ENCODE measurements around the gene NAMPT. TPM values are rescaled to one million over a fixed set of nuclear protein-coding genes. Genes with fewer than 3 reads are reported as not detected.

The NAMPT gene
- total RNA-seq, 4 donors from 2014 or later: 60.5 to 299 (median 121) TPM

- intact Hi-C loops (cut with DNase I): no loop called here
- Histone ChIP-seq H3K4me1 (no peaks in the 10 kb centered on the region), H3K36me3 (no peaks in the 10 kb centered on the region), H3K4me3 (replicated peaks in 1 of 3) (no peak overlapping the region), H3K9me3 (no peaks in the 10 kb centered on the region), H3K27me3 (no peaks in the 10 kb centered on the region), H3K27ac (no peak overlapping the region)
- no peak for TF ChIP-seq POLR2A (IDR thresholded peaks at IDR 0.05)
- no peak for TF ChIP-seq CTCF (IDR thresholded peaks at IDR 0.05)
- WGBS, 2 donors: 87 to 90% methylated on average over 5 of the region's 5 CpGs
- no peak for DNase-seq
Measured at GRCh38 chr7:106317971-106318370, 33.2 kb upstream of the NAMPT start.

- H3K27ac ChIP-seq: no peak overlapping the region
- H3K4me3 ChIP-seq (replicated peaks in 1 of 3): no peak overlapping the region
- TF ChIP-seq POLR2A (IDR thresholded peaks at IDR 0.05) (no peak), CTCF (IDR thresholded peaks at IDR 0.05) (no peak)
- intact Hi-C loops (cut with DNase I): no loop called here
- H3K36me3 ChIP-seq: no peaks in the 10 kb centered on the region
- DNase-seq: no peak
- H3K9me3 ChIP-seq: no peaks in the 10 kb centered on the region
- H3K27me3 ChIP-seq: no peaks in the 10 kb centered on the region
- no peaks in the 10 kb centered on the region for H3K4me1 ChIP-seq
Measured at GRCh38 chr7:106316947-106317346, 32.2 kb upstream of the NAMPT start.

GRCh38 chr7:106314875-106315274, 30.1 kb upstream of the NAMPT start:
- 94 to 98% methylated on average over 2 of the region's 2 CpGs for WGBS, 2 donors
- H3K36me3 ChIP-seq: no peaks in the 10 kb centered on the region
- no peak overlapping the region for H3K4me3 ChIP-seq (replicated peaks in 1 of 3)
- TF ChIP-seq POLR2A (IDR thresholded peaks at IDR 0.05) (no peak), CTCF (IDR thresholded peaks at IDR 0.05) (no peak)
- intact Hi-C loops (cut with DNase I): no loop called here
- H3K4me1 ChIP-seq: no peaks in the 10 kb centered on the region
- H3K27ac ChIP-seq: no peak overlapping the region
- H3K9me3 ChIP-seq: no peaks in the 10 kb centered on the region
- H3K27me3 ChIP-seq: no peaks in the 10 kb centered on the region
- no peak for DNase-seq

GRCh38 chr7:106313966-106314365, 29.2 kb upstream of the NAMPT start:
- Histone ChIP-seq H3K36me3 (no peaks in the 10 kb centered on the region), H3K9me3 (no peaks in the 10 kb centered on the region), H3K27me3 (no peaks in the 10 kb centered on the region), H3K4me1 (no peaks in the 10 kb centered on the region), H3K4me3 (replicated peaks in 1 of 3) (no peak overlapping the region), H3K27ac (no peak overlapping the region)
- DNase-seq: no peak
- TF ChIP-seq POLR2A (IDR thresholded peaks at IDR 0.05) (no peak), CTCF (IDR thresholded peaks at IDR 0.05) (no peak)
- intact Hi-C loops (cut with DNase I): no loop called here
- 60 to 83% methylated on average over 2 of the region's 2 CpGs for WGBS, 2 donors

- no peak for TF ChIP-seq POLR2A (IDR thresholded peaks at IDR 0.05)
- no peak overlapping the region for H3K4me3 ChIP-seq (replicated peaks in 1 of 3)
- intact Hi-C loops (cut with DNase I): no loop called here
- no peaks in the 10 kb centered on the region for H3K9me3 ChIP-seq
- DNase-seq: no peak
- 52 to 57% methylated on average over 2 of the region's 2 CpGs for WGBS, 2 donors
- no peaks in the 10 kb centered on the region for H3K36me3 ChIP-seq
- no peak overlapping the region for H3K27ac ChIP-seq
- H3K27me3 ChIP-seq: no peaks in the 10 kb centered on the region
- no peaks in the 10 kb centered on the region for H3K4me1 ChIP-seq
Measured at GRCh38 chr7:106313456-106313901, 28.7 kb upstream of the NAMPT start.

GRCh38 chr7:106312906-106313305, 28.1 kb upstream of the NAMPT start:
- no peak for DNase-seq
- WGBS, 2 donors: 74 to 78% methylated on average over 2 of the region's 2 CpGs
- TF ChIP-seq CTCF (IDR thresholded peaks at IDR 0.05): no peak
- no peak for TF ChIP-seq POLR2A (IDR thresholded peaks at IDR 0.05)

More at GRCh38 chr7:106312906-106313305, 28.1 kb upstream of the NAMPT start:
- no peaks in the 10 kb centered on the region for H3K9me3 ChIP-seq
- intact Hi-C loops (cut with DNase I): no loop called here
- H3K36me3 ChIP-seq: no peaks in the 10 kb centered on the region
- H3K27ac ChIP-seq: no peak overlapping the region
- no peak overlapping the region for H3K4me3 ChIP-seq (replicated peaks in 1 of 3)
- no peaks in the 10 kb centered on the region for H3K4me1 ChIP-seq
- H3K27me3 ChIP-seq: no peaks in the 10 kb centered on the region

All from thyroid gland (tissue), 4 donors.